Muscle layer of colon (tissue), 2 donors: ENCODE measurements around the gene SPAG6.

ENCODE experiments used
- H3K27ac ChIP-seq: one replicate; pipeline ENCODE4 v1.7.0; 2013; ENCODE audit warnings: low read depth, mild to moderate bottlenecking, low read length, moderate library complexity
- H3K27me3 ChIP-seq, 2 donors: one replicate each; pipeline ENCODE4 v1.7.0; 2013; ENCODE audit warnings: low read length in 2 of 2, mild to moderate bottlenecking in 2 of 2; ENCODE audit not compliant: insufficient read depth in 2 of 2, control insufficient read depth in 1 of 2
- H3K36me3 ChIP-seq: one replicate; pipeline ENCODE4 v1.7.0; 2013; ENCODE audit warnings: mild to moderate bottlenecking, low read length; ENCODE audit not compliant: insufficient read depth
- H3K4me1 ChIP-seq: one replicate; pipeline ENCODE4 v1.7.0; 2013; ENCODE audit warnings: mild to moderate bottlenecking, low read length; ENCODE audit not compliant: insufficient read depth
- H3K4me3 ChIP-seq, 2 donors: one replicate each; pipeline ENCODE4 v1.7.0; 2013; ENCODE audit warnings: low read length in 2 of 2, low read depth in 1 of 2, mild to moderate bottlenecking in 1 of 2, moderate library complexity in 1 of 2
- H3K9ac ChIP-seq: one replicate; pipeline ENCODE4 v1.7.0; 2013; ENCODE audit warnings: low read length
- H3K9me3 ChIP-seq: one replicate; pipeline ENCODE4 v1.7.0; 2013; ENCODE audit warnings: mild to moderate bottlenecking, low read length
- donor health status: abdominal sarcoma.
- donor health status: Adenocarcinoma of cecum.

Gene SPAG6

DNA sequence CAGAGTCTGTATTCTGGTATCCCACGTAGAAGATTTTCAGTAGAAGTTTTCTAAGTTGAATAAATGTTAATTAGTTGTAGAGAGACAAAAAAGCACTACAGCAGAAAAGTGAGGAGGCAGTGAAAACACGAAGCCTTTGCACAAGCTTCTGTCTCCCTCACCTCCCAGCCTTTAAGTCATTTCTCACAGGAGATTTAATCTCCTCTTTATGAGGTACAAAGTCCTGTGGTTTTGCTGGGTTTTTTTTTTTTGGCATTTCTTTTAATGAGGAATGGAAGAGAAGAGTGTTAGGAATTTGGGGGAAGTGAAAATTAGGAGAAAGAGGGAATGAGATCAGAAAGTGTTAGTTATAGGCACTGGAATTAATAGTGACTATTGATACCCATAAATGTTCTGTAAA is 21.5 kb downstream of the SPAG6 start:
- no peaks in the 10 kb centered on the region for H3K4me1 ChIP-seq
- no peaks in the 10 kb centered on the region for H3K9me3 ChIP-seq
- no peak overlapping the region for H3K9ac ChIP-seq
- H3K27me3 ChIP-seq: no peaks in the 10 kb centered on the region
- H3K27ac ChIP-seq: no peak overlapping the region
- H3K36me3 ChIP-seq: no peaks in the 10 kb centered on the region
- no peak overlapping the region for H3K4me3 ChIP-seq

DNA sequence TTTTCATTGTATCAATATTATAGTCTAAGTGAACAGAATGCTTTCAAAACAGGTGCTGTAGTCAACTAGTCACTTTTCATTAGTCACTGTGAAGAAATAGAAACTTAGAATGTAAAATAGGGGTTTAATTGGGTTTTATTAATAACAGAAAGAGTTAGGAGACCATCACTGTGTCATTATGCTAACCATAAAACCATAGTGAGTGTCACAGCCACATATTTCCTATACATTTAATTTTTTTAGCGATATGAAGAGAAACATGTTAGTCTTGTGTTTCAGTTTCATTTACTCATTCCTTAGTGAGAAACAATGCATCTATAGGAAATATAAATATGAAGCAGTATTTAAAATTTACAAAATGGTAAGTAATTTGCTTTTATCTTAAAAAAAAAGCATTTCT is 22.2 kb downstream of the SPAG6 start:
- no peak overlapping the region for H3K27ac ChIP-seq
- no peaks in the 10 kb centered on the region for H3K27me3 ChIP-seq
- H3K4me1 ChIP-seq: no peaks in the 10 kb centered on the region

DNA sequence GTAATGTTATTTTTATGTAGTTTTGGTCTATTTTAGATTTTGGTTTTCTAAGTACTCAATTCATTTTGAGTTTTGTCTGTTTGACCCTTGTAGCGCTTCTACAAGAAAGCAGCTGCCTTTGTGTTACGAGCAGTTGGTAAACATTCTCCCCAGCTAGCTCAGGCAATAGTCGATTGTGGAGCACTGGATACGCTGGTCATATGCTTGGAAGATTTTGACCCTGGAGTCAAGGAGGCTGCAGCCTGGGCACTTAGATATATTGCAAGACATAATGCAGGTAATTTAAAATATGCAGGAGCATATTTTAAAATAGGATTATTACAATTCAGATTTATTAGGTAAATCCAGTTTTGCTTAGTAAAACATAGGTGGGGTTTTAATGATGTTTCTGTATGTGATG is 23.1 kb downstream of the SPAG6 start:
- Histone ChIP-seq H3K4me3 (no peak overlapping the region), H3K9ac (no peak overlapping the region), H3K9me3 (no peaks in the 10 kb centered on the region), H3K36me3 (no peaks in the 10 kb centered on the region), H3K27me3 (no peaks in the 10 kb centered on the region), H3K27ac (no peak overlapping the region), H3K4me1 (no peaks in the 10 kb centered on the region)

More for the DNA sequence above, 22.2 kb downstream of the SPAG6 start:
- Histone ChIP-seq H3K4me3 (no peak overlapping the region), H3K9ac (no peak overlapping the region), H3K9me3 (no peaks in the 10 kb centered on the region), H3K36me3 (no peaks in the 10 kb centered on the region)

DNA sequence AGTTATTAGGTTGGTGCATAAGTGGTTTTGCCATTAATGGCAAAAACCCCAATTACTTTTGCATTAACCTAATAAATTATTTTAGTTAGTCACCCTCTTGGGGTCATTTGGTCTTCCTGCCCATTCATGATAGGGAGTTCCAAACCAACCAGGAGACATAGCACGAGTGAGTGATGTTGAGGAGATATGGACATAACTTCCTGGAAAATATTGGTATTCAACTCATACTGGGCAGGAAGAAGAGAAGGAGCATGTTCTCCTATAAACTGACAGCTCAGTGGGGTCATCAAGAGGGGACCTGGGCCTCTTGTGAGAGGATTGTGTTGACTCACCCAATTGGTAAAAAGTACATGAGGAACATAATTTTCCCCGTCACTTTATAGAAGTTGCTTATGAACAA is 23.7 kb downstream of the SPAG6 start:
- Histone ChIP-seq H3K9me3 (no peaks in the 10 kb centered on the region), H3K36me3 (no peaks in the 10 kb centered on the region), H3K4me1 (no peaks in the 10 kb centered on the region), H3K27ac (no peak overlapping the region), H3K4me3 (no peak overlapping the region), H3K9ac (no peak overlapping the region), H3K27me3 (no peaks in the 10 kb centered on the region)

DNA sequence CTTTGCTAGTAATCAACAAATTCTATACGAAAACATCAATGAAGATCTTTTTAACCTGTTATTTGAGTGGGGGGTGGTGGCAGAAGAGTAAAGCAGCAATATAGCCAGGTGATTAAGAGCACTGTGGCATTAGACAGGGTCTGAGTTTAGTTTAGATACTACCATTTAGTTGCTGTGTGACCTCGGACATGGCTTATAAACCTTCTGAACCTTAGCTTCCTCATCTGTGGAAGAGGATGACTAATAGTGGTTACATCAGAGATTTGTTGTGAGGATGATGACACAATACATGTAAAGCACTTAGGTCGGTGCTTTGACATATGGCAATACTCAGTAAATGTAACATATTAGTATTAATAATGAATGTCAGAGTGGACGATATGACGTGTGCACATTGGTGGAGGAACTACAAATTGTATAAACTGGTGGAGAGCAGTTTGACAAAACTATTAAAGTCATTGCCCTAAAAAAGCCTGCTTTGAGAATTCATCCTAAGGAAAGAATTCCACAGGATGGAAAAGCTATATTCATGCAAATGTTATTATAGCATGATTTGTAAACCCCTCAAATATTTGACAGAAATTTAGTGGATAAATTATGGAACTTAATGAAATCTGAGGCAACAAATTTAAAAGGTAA is 24.3 kb downstream of the SPAG6 start:
- Histone ChIP-seq H3K27me3 (no peaks in the 10 kb centered on the region), H3K27ac (no peak overlapping the region), H3K4me3 (no peak overlapping the region), H3K9ac (no peak overlapping the region), H3K9me3 (no peaks in the 10 kb centered on the region), H3K36me3 (no peaks in the 10 kb centered on the region), H3K4me1 (no peaks in the 10 kb centered on the region)

DNA sequence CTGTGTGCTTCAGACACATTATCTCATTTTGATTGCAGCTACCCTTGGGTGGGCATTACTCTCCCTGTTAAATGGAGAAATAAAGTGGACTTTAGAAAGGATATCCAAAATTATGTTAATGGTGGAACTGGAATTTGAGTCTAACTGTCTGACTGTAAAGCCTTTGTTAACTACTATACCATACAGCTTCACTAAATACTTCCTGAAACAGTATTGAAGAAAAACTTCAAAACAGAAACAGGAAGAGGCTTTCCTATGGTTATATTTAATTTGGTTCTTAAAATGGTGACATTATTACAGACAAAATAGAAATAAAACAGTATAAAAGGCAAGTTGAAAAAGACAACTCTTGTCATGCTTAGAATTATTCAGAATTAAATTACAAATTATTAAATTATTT is 25.0 kb downstream of the SPAG6 start:
- Histone ChIP-seq H3K27ac (no peak overlapping the region), H3K9ac (no peak overlapping the region), H3K9me3 (no peaks in the 10 kb centered on the region), H3K36me3 (no peaks in the 10 kb centered on the region), H3K4me3 (no peak overlapping the region), H3K4me1 (no peaks in the 10 kb centered on the region), H3K27me3 (no peaks in the 10 kb centered on the region)

DNA sequence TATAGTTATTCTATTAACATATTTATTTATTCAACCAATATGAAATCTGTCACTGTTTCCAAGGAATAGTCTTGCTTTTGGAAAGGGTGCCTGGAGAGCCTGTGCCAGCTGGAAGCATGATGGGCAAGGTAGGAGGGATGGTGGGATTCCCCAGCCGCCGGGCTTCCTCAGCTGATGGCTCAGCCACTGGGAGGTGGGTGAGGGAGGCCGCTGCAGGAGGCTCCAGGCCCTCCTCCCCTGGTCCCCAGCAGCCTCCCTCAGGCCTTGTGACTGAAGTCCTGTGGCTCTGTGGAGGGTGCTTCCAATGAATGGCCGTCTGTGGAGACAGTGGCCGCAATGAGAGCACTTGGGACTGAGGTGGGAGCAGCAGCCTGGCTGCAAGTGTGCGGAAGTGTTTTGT is 27.0 kb downstream of the SPAG6 start:
- H3K36me3 ChIP-seq: no peaks in the 10 kb centered on the region

DNA sequence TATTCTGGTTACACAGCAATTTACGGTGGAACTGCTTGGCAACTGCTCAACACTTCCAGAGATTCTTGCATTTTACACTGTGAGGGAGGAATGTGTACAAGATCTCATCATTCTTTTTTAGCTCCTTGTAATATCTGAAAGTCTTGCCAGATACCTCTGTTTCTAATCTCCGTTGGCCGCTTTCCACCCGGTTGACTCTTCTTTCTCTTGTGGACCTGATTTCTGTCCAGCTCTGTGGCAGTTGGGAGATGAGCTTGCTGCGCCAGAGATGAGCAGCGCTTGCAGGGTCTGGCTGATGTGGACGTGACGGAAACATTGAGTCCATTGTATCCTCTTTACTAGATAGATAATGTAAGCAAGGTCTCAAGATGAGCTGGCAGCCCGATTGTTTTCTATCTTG is 27.6 kb downstream of the SPAG6 start:
- H3K9me3 ChIP-seq: no peaks in the 10 kb centered on the region

More for the DNA sequence above, 27.0 kb downstream of the SPAG6 start:
- Histone ChIP-seq H3K27me3 (no peaks in the 10 kb centered on the region), H3K9me3 (no peaks in the 10 kb centered on the region), H3K9ac (no peak overlapping the region), H3K4me3 (no peak overlapping the region), H3K4me1 (no peaks in the 10 kb centered on the region), H3K27ac (no peak overlapping the region)

DNA sequence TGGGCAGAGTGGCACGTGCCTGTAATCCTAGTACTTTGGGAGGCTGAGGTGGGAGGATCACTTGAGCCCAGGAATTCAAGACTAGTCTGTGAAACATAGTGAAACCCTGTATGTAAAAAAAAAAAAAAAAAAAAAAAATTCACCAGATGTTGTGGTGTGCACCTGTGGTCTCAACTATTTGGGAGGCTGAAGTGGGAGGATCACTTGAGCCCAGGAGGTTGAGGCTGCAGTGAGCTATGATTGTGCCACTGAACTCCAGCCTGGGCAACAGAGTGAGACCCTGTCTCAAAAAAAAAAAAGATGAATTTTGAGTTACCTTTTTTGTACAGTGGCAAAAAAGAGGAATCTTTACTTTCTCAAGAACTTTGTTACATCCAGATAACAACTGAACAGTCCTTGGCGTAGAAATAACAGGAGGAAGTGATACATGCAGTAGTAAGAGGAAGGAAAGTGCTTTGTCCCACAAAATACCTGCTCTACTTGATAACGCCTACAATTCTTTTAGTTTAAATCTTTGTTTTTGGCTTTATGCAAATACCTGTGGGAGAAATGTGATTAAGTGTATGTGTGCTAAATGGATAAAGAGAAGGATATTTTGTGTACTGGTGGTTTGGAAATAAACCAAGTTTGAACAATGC is 29.3 kb downstream of the SPAG6 start:
- Histone ChIP-seq H3K27ac (no peak overlapping the region), H3K9me3 (no peaks in the 10 kb centered on the region), H3K27me3 (no peaks in the 10 kb centered on the region), H3K36me3 (no peaks in the 10 kb centered on the region), H3K4me1 (no peaks in the 10 kb centered on the region), H3K4me3 (no peak overlapping the region), H3K9ac (no peak overlapping the region)

More for the DNA sequence above, 27.6 kb downstream of the SPAG6 start:
- Histone ChIP-seq H3K9ac (no peak overlapping the region), H3K4me1 (no peaks in the 10 kb centered on the region), H3K27me3 (no peaks in the 10 kb centered on the region), H3K27ac (no peak overlapping the region), H3K4me3 (no peak overlapping the region), H3K36me3 (no peaks in the 10 kb centered on the region)

DNA sequence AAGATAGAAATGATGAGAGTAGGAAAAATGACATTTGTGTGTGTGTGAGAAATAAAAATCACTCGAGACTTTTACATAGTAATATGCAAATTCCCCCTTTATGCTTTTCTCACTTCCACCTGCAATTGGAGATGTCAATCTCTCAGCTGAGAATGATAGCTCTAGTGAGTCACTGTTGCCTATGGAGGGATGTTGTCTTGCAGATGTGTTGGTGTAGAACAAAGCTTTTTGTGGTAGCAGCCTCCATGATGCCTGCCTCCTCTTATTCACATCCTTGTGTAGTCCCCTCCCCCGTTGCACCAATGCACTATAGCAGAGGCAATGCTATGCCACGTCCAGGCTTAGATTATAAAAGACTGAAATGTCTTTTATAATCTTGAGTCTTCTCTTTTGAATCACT is 33.8 kb downstream of the SPAG6 start:
- no peak overlapping the region for H3K27ac ChIP-seq
- H3K27me3 ChIP-seq: no peaks in the 10 kb centered on the region
- no peaks in the 10 kb centered on the region for H3K9me3 ChIP-seq
- no peak overlapping the region for H3K4me3 ChIP-seq
- H3K36me3 ChIP-seq: no peaks in the 10 kb centered on the region
- no peaks in the 10 kb centered on the region for H3K4me1 ChIP-seq
- no peak overlapping the region for H3K9ac ChIP-seq

DNA sequence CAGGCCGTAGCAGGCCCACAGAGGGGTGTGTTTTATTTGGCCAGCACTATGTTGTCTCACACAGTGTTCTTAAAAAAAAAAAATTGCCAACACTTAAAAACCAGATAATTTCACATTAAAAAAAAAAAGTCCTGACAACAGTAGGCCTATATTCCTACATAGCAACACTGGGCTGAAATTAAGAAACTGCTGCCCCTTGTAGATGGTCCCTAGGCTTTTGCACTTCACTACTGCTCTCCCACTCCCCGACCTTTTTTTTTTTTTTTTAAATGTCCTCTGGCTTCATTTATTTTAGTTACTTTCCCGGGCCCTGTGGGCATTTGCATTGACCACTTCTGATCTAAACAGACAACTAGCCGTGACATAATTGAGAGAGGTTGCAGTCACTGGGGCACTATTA is 36.0 kb downstream of the SPAG6 start:
- no peak overlapping the region for H3K27ac ChIP-seq
- no peaks in the 10 kb centered on the region for H3K36me3 ChIP-seq
- H3K9ac ChIP-seq: no peak overlapping the region
- no peaks in the 10 kb centered on the region for H3K9me3 ChIP-seq
- H3K4me3 ChIP-seq: no peak overlapping the region
- H3K4me1 ChIP-seq: no peaks in the 10 kb centered on the region
- H3K27me3 ChIP-seq: no peaks in the 10 kb centered on the region

DNA sequence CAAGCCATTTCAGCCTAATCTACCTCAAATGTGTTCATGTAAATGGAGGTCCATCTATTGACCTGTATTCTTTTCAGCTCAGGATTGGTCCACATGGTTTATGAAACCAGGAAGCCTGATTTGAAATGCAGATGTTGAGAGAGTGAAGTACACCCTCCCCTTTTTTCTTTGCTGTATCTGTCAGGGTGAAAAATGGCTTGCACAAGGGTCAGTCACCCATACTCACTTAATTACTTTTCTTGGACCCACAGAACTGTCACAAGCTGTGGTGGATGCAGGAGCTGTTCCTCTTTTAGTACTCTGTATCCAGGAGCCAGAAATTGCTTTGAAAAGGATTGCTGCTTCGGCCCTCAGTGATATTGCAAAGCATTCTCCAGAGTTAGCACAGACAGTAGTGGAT is 41.2 kb downstream of the SPAG6 start:
- Histone ChIP-seq H3K27me3 (no peaks in the 10 kb centered on the region), H3K9ac (no peak overlapping the region), H3K9me3 (no peaks in the 10 kb centered on the region), H3K36me3 (no peaks in the 10 kb centered on the region), H3K27ac (no peak overlapping the region), H3K4me1 (no peaks in the 10 kb centered on the region), H3K4me3 (no peak overlapping the region)
